ENCODE results near the gene KCNQ1OT1.

Gene KCNQ1OT1

GRCh38 chr11:2701898-2702434, 2.2 kb upstream of the KCNQ1OT1 start:
- no peak for DNase-seq

GRCh38 chr11:2701230-2701629, 1.4 kb upstream of the KCNQ1OT1 start:
- no peak for DNase-seq

DNA sequence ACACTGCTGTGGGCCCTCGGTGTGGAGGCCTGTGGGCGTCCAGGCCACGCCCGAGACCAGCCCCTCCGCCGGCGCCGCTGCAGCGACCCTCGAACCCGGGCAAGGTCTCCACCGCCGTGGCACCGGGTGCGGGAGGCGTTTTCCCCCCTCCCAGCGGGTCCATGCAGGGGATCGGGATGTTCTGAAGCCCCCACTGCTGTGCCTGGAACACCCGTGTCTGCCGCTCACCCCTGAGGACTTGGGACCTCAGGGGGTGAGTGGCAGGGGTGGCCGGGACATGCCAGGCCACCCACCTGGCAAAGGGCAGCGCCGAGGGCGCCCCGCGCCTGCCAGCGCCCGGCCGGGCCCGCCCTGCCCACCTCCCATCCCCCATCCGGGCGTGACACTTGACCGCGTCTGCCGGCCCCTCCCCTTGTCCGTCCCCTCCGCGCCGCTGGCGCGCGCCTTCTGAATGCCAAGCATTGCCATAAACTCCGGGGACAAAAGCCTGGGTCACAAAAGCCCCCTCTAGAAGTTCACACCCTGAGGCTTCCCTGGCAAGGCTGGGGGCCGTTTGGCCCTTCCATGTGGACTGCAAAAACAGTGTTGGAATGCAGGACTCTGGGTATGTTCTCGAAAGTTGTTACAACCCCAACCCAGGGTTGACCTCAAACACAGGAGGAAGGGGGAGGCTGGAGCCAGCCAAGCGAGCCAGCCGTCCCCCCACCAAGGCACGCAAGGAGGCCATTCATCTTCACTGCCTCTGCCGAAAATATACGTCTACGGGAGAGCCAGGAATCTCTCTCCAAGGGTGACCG, 819 bp upstream of the KCNQ1OT1 start:
- DNase-seq = peak in 1 of 2 experiments; percentile 30

DNA sequence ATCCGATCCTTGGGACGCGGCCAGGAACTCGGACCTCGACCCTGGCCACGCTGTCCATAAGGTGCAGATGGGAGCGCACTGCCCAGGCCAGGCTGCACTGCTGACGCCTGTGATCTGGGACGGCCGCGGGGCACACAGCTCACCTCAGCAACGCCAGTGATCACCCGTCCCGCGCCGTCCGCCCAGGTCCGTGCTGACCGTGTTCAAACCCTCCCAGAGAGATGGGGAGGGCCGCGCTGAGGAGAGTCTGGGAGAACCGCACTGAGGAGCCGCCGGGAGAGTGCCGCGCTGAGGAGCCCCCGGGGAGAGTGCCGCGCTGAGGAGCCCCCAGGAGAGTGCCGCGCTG, 636 bp downstream of the KCNQ1OT1 start:
- no peak for DNase-seq

DNA sequence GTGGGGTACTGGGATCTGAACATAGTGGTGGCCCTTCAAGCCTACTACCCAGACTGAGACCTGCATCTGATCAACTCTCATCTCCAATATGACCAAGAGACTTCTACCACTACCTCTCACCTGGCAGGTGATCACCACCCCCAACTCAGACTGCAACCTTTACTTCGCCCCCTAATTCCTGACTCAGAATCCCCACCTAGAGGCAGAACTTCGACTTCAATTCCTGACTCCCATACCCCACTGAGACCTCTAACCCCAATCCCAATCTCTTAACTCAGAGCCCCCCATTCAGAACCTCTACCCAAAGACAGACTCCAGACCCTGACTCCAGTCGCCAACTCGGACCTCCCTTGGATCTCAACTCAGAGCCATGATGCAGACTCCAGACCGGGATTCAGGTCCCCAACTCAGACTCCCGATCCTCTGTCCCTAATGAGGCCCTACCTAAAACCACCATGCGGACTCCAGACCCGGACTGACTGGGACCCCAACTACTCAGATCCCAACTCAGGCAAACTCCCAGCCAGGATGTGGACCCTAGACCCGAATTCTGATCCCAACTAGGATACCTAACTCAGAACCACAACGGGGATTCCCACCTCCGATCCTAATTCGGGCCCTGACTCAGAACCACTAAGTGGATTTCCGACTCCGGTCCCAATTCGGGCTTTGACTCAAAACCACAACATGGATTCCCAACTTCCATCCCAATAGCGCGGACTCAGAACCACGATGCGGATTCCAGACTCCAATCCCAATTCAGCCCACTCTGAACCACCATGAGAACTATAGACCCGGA, 1.2 kb downstream of the KCNQ1OT1 start:
- DNase-seq = no peak

GRCh38 chr11:2697866-2698265, 1.9 kb downstream of the KCNQ1OT1 start:
- DNase-seq = no peak

GRCh38 chr11:2696455-2696854, 3.3 kb downstream of the KCNQ1OT1 start:
- no peak for DNase-seq

DNA sequence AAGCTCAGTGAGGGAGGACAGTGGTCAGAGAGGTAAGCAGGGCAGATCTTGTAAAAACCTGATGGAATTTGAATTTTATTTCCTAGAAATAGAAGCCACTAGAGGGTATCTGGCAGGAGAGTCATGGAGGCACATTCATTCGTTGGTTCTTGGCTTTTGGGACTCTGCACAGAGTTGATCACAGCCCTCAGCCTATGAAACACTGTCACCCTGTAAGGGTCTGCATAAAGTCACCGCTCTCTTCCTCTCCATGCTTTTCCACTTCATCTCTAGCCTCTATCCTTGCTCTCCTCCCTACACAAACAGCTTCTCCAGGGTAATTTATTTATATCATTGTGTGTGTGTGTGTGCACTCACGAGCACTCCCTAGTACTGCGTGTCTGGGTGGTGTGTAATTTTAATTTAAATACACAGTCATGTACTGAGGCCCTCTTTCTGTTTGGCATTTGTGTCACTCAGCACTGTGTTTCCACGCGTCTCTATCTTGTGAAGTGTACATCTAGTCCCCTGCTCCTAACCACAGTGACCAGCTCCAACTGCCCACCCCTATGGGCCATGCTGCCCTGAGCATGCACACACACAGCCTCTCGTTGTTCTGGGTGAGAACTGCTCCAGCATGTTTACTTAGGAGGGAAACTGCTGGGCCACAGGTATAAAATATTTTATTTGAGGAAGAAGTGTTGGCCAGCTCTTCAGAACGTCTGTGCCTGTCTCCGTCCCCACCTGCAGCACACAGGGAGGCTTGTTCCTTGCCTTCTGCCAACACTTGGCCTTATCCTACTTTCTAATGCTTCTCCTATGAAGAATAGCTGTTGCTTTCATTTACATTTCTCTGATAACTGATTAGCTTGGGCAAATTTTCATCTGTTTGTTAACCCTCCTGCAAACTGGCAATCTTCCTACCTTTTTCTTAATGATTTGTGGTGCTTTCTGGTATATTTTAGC, 4.5 kb downstream of the KCNQ1OT1 start:
- DNase-seq = no peak

DNA sequence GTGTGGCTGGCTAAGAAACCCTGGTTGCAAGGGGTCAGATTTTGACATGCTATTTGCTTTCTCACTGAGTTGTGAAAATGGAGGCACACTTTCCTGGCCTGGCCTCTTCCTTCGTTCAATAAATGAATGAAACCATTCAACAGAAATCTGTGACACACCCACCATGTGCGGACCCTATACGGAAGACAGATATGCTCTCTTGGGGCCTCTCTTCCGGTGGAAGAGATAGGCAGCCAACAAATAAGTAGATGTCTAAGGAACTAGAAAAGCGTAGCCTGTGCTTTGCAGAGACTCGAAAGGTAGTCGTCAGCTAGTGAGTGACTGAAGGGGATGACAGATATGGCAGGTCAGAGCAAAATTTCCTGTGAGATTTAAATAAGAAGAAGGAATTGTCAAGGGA, 5.3 kb downstream of the KCNQ1OT1 start:
- no peak for DNase-seq

- DNase-seq = peak in 1 of 2 experiments; percentile 18
These were observed 6.2 kb downstream of the KCNQ1OT1 start for GRCh38 chr11:2693271-2694261.

DNA sequence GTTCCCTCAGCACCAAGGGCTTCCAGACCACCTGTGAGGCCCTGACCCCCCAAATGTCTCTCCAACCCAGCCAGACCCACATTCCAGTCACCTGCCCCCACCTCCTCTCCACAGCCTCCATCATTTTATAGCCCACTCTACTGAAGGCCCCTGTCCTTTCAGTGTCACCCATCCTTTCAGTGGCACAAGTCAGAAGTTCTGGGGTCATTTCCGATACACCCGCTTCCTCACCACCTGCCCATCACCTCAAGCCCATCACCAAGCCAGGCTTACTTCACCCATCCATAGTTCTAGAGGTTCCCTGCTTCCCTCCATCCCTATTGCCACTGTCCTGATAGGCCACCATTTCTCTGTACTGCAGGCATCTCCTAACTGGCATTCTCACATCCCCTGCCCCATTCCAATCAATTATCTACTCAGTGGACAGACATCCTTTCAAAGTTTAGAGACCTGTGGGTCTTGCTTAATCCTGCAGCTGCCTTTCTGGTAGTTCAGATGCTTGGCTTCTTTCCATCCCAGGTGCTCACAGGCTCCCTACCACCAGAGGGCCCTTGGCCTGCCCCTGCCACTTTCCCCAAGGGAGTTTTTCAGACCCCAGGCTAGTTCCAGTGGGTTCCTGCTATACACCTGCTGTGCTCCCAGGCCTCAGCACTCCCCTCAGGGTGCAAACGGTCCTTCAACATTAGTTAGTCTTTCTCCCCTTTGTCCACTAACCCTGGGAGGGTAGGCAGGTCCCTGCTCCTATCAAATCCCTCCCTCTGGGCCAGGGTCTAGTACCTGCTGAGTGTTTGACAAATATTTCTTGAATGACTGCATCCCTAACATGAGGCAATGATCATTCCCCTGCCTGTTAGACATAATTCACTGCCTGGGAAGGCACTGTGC, 7.6 kb downstream of the KCNQ1OT1 start:
- peak; percentile 10 to 35 for DNase-seq

DNA sequence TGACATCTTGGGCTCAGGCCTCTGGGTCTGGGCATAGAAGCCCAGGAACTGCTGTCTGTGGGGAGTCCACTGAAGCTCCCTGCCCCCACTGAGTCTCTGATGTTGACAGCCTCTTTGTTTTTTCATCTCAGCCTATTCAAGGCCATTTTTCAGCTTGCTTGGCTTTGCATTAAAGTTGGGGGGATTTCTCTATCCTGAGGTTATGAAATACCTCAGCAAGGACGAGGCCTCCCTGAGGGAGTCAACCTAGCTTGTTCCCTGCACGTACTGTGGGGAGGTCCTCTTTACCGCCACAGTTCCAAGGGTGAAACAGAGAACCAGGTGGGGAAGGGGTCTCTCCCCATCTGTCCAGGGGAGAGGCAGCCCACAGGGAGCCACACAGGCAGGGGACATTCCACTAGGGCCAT, 8.4 kb downstream of the KCNQ1OT1 start:
- no peak for DNase-seq

DNA sequence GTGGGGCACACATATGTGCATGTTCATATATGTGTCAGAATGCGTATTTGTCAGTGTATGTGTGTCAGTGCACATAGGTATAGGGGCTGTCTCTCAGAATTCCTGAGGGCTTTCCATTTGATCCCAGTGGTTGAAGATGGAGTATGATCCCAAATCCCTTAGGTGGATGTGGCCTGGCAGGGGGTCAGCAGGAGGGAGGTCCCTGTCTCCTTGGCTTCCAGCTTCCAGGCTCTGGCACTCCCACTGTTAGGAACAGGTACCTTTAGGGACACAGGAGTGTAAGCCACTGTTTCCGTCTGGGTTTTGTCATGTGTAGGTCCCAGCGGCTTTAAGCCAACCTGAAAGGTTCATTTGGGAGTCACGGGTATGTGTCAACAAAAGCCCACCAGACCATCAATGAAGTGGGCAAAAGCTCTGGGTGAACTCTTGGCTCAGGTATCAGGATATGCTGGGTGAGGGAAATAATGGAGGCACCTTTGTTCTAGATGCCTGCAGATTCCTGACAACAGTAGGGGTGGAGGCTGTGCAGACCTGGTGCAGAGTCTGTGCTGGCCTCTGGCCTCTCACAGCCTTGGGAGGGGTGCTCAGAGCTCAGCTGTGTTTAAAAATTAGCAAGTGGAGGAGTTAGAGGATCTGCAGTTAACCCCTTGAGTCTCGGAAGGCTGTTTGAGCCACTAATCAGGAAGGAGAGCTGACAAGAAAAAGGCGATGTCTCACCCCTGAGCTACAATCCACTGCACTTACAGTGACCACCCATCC, 9.0 kb downstream of the KCNQ1OT1 start:
- DNase-seq = no peak

GRCh38 chr11:2689651-2690575, 9.9 kb downstream of the KCNQ1OT1 start:
- DNase-seq = peak in 1 of 2 experiments; percentile 30

DNA sequence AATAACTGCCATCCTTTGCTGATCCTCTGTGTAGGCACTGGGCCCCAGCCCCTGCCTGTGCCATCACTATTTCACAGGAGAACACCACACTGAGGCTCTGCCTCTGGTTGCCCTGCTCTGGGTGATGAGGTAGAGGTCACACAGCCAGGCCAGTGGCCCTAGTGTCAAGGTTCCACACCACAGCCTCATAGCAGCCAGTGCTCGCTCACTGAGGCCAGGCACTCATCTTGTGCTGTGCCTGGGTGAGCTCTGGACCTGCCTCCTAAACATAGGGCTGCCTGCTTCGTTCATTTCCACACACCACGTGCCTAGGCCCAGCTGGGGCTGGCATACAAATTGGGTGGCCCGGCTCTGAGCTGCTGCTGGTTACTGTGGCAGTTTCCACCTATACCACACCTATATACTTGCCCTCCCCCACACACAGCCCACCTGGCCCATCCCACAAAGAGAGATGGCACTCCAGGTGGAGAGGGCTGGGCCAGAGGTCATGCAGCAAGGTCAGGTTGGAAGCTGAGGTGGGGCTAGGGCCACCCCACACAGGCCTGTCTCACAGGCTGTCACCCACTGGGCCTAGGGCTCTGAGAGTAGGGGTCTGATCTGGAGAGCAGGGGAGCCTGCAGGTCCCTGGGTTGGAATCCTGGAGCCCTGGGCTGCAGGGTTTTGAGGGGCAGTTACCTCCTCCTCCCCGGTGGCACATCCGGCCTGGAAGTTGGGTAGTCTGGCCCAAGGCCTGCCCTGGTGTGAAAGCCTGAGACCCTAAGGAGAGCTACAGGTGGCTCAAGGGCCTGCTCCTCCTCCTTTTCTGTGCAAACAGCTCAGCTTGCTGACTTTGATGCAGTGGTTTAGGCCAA, 11.2 kb downstream of the KCNQ1OT1 start:
- DNase-seq = no peak

- DNase-seq = no peak
These were observed 12.0 kb downstream of the KCNQ1OT1 start for GRCh38 chr11:2687782-2688191.

DNA sequence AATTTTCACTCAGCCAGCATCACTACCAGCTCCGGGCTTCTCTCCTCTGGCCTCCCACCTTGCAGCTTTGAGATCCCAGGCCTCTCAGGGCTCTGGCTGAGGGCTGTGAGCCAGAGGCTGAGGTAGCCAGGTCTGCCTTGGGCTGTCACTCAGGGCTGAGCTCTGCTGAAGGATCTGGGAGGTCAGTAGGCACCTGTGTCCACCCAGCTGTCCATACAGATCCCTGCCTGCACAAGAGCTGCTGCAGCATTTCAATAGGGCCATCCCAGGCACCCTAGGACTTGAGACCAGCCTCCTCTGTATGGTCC, 12.6 kb downstream of the KCNQ1OT1 start:
- no peak for DNase-seq

All from NCI-H524 (cell line).